OCI-LY1 (cell line): ENCODE measurements around the gene ZNRF1.

Experiments
- H2AFZ ChIP-seq: fragments of 200-600 bp; sonication (generic), shearing (Covaris generic); 2 replicates; pipeline ENCODE4 v1.6.0; 2014; ENCODE audit warnings: antibody characterized with exemption, mild to moderate bottlenecking, low read length
- H3F3A ChIP-seq: fragments of 200-600 bp; sonication (generic), shearing (Covaris generic); 2 replicates; pipeline ENCODE4 v1.6.0; 2014; ENCODE audit warnings: mild to moderate bottlenecking, antibody characterized with exemption, low read length, moderate library complexity; ENCODE audit not compliant: insufficient read depth
- H3K27ac ChIP-seq: fragments of 200-600 bp; sonication (generic); 2 replicates; pipeline ENCODE4 v1.5.1; 2014; ENCODE audit warnings: low read length, mixed run types, mild to moderate bottlenecking, low read depth; ENCODE audit not compliant: poor library complexity, severe bottlenecking
- H3K27me3 ChIP-seq: fragments of 200-600 bp; sonication (generic); 2 replicates; pipeline ENCODE4 v1.6.0; 2014; ENCODE audit warnings: antibody characterized with exemption, mild to moderate bottlenecking, low read length, moderate library complexity; ENCODE audit not compliant: insufficient read depth
- H3K36me3 ChIP-seq: fragments of 200-600 bp; sonication (generic); 2 replicates; pipeline ENCODE4 v1.6.1; 2014; ENCODE audit warnings: mild to moderate bottlenecking, antibody characterized with exemption, low read length, moderate library complexity, mixed read lengths; ENCODE audit not compliant: insufficient read depth
- H3K4me1 ChIP-seq: fragments of 200-600 bp; sonication (generic); 2 replicates; pipeline ENCODE4 v1.5.1; 2014; ENCODE audit warnings: mild to moderate bottlenecking, low read length, moderate library complexity; ENCODE audit not compliant: insufficient read depth, severe bottlenecking
- H3K4me2 ChIP-seq: fragments of 200-600 bp; sonication (generic), shearing (Covaris generic); 2 replicates; pipeline ENCODE4 v1.6.1; 2014; ENCODE audit warnings: low read length
- H3K4me3 ChIP-seq: fragments of 200-600 bp; sonication (generic); 2 replicates; pipeline ENCODE4 v1.5.1; 2014; ENCODE audit warnings: low read length, low read depth, mild to moderate bottlenecking, mixed read lengths; ENCODE audit not compliant: poor library complexity, severe bottlenecking
- H3K79me2 ChIP-seq: fragments of 200-600 bp; shearing (Covaris generic); 2 replicates; pipeline ENCODE4 v1.6.1; 2016; ENCODE audit warnings: mixed run types, low read length, mixed read lengths; ENCODE audit not compliant: insufficient read depth
- H3K9ac ChIP-seq: fragments of 200-600 bp; sonication (generic), shearing (Covaris generic); 2 replicates; pipeline ENCODE4 v1.6.1; 2014; ENCODE audit warnings: mild to moderate bottlenecking, low read length, mixed read lengths
- H3K9me2 ChIP-seq: fragments of 200-600 bp; sonication (generic), shearing (Covaris generic); 2 replicates; pipeline ENCODE4 v1.6.1; 2014; ENCODE audit warnings: low read depth, mild to moderate bottlenecking, low read length, mixed read lengths
- H3K9me3 ChIP-seq: fragments of 200-600 bp; shearing (Covaris generic); 2 replicates; pipeline ENCODE4 v1.6.1; 2014; ENCODE audit warnings: low read length, mixed read lengths
- H4K20me1 ChIP-seq: fragments of 200-600 bp; sonication (generic), shearing (Covaris generic); 2 replicates; pipeline ENCODE4 v1.6.0; 2016; ENCODE audit warnings: mild to moderate bottlenecking, low read length; ENCODE audit not compliant: insufficient read depth
- EZH2 ChIP-seq: fragments of 200-600 bp; sonication (generic), shearing (Covaris generic); IDR thresholded peaks from 2 replicates; pipeline ENCODE4 v1.8.0; 2017; ENCODE audit warnings: borderline replicate concordance, mixed run types, mild to moderate bottlenecking, antibody characterized with exemption, low read length, moderate library complexity, mixed read lengths
- TF ChIP-seq, protein P1 (sequence below): fragments of 200-600 bp; sonication (generic), shearing (Covaris generic); IDR thresholded peaks from 2 replicates; pipeline ENCODE4 v1.5.1; 2017; ENCODE audit warnings: mild to moderate bottlenecking, antibody characterized with exemption, low read length, moderate library complexity, mixed read lengths

Gene ZNRF1

DNA sequence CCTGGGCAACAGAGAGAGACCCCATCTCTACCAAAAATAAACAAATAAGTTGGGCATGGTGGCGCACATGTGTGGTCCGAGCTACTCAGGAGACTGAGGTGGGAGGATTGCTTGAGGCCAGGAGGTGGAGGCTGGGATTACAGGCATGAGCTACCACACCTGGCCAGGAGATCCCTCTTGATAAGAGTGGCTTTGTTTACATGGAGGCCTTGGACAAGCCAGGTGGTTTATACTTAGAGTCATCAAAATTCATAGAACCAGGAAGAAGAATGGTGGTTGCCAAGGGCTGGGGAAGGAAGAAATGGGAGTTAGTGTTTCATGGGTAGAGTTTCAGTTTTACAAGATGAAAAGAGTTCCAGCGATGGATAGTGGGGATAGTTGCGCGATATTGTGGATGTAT, 140.7 kb downstream of the ZNRF1 start:
- H3K9ac ChIP-seq: no peak overlapping the region
- H3K9me2 ChIP-seq: no peaks in the 10 kb centered on the region
- no peaks in the 10 kb centered on the region for H3K4me1 ChIP-seq
- H2AFZ ChIP-seq: no peak overlapping the region
- H3K4me3 ChIP-seq: no peak overlapping the region
- no peak overlapping the region for H3K27ac ChIP-seq
- H3K79me2 ChIP-seq: no peaks in the 10 kb centered on the region
- H3K4me2 ChIP-seq: no peak overlapping the region
- TF ChIP-seq, protein P1, sequence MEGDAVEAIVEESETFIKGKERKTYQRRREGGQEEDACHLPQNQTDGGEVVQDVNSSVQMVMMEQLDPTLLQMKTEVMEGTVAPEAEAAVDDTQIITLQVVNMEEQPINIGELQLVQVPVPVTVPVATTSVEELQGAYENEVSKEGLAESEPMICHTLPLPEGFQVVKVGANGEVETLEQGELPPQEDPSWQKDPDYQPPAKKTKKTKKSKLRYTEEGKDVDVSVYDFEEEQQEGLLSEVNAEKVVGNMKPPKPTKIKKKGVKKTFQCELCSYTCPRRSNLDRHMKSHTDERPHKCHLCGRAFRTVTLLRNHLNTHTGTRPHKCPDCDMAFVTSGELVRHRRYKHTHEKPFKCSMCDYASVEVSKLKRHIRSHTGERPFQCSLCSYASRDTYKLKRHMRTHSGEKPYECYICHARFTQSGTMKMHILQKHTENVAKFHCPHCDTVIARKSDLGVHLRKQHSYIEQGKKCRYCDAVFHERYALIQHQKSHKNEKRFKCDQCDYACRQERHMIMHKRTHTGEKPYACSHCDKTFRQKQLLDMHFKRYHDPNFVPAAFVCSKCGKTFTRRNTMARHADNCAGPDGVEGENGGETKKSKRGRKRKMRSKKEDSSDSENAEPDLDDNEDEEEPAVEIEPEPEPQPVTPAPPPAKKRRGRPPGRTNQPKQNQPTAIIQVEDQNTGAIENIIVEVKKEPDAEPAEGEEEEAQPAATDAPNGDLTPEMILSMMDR: no peak
- no peak for TF ChIP-seq EZH2
- H3K36me3 ChIP-seq: no peaks in the 10 kb centered on the region
- H3K9me3 ChIP-seq: no peaks in the 10 kb centered on the region
- H4K20me1 ChIP-seq: no peaks in the 10 kb centered on the region
- no peaks in the 10 kb centered on the region for H3K27me3 ChIP-seq
- no peaks in the 10 kb centered on the region for H3F3A ChIP-seq

DNA sequence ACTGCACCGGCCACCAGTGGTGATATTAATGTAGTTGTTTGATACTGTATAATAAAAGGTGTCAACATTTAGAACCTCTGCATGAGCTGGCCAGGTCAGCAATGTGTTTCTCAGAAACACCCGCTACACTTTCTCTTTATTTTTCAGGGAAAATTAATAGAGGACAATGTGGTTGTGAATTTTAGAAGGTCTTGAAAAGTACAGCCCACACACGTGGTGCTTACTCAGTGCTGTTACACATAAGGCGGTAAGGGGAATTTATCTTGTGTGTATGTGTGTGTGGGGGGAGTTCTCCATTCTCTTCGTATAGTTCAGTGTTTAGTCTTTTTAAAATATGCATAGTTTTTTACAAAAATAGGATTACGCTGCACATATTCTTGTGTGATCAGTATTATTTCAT, 145.1 kb downstream of the ZNRF1 start:
- H3K9me3 ChIP-seq: no peaks in the 10 kb centered on the region
- no peaks in the 10 kb centered on the region for H3K36me3 ChIP-seq
- H3F3A ChIP-seq: no peaks in the 10 kb centered on the region
- H3K4me3 ChIP-seq: no peak overlapping the region
- no peak overlapping the region for H2AFZ ChIP-seq
- H3K4me2 ChIP-seq: no peak overlapping the region
- H3K9me2 ChIP-seq: no peaks in the 10 kb centered on the region
- peaks cover 4% of the 10 kb centered on the region for H3K4me1 ChIP-seq
- H3K27ac ChIP-seq: no peak overlapping the region
- no peak for TF ChIP-seq EZH2
- TF ChIP-seq, protein P1: no peak
- no peaks in the 10 kb centered on the region for H3K27me3 ChIP-seq
- no peaks in the 10 kb centered on the region for H3K79me2 ChIP-seq
- no peaks in the 10 kb centered on the region for H4K20me1 ChIP-seq
- H3K9ac ChIP-seq: no peak overlapping the region

DNA sequence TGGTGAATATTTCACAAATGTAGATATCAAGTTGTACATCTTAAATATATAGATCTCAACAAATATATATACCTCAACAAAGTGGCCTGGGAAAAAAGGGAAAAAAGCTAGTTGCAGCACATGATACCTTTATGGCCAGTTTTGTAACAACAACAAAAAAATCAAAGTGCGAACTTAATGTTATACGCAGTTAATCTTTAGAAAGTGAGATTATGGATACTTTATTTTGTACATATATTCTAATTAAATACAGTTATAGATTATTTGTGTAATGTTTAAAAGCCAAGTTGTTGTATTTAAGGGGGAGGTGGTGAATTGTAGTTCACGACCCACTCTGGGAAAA, 149.1 kb downstream of the ZNRF1 start:
- H4K20me1 ChIP-seq: no peaks in the 10 kb centered on the region
- H3K9ac ChIP-seq: no peak overlapping the region
- no peaks in the 10 kb centered on the region for H3K9me2 ChIP-seq
- peaks cover 11% of the 10 kb centered on the region for H3K4me1 ChIP-seq
- no peaks in the 10 kb centered on the region for H3F3A ChIP-seq
- peak overlapping the region; percentile 90 for H3K4me2 ChIP-seq
- no peak overlapping the region for H3K27ac ChIP-seq
- H3K27me3 ChIP-seq: no peaks in the 10 kb centered on the region
- H3K4me3 ChIP-seq: peak overlapping the region; percentile 89
- peaks cover 9% of the 10 kb centered on the region; the same call in 1 of the 2 replicates for H3K79me2 ChIP-seq
- no peak overlapping the region for H2AFZ ChIP-seq
- TF ChIP-seq EZH2: no peak
- TF ChIP-seq, protein P1: no peak
- peaks cover 22% of the 10 kb centered on the region for H3K9me3 ChIP-seq
- peaks cover 22% of the 10 kb centered on the region for H3K36me3 ChIP-seq
